ENCODE data around the gene HACL1. TPM values are rescaled to one million over a fixed set of nuclear protein-coding genes. Genes with fewer than 3 reads are reported as not detected.
A peak's percentile ranks its signal among the peaks of the same experiment; 100 is the strongest.

The HACL1 gene
- total RNA-seq, 1 donor from 2014 or later: 13.8 TPM

- Histone ChIP-seq H3K4me3 (no peak overlapping the region), H3K27me3 (no peaks in the 10 kb centered on the region), H3K4me1 (peaks cover 0 to 4% of the 10 kb centered on the region in 2 donors), H3K36me3 (no peaks in the 10 kb centered on the region), H3K27ac (no peak overlapping the region), H3K9me3 (no peaks in the 10 kb centered on the region)
- intact Hi-C loops (cut with DNase I): no loop called here
- peak in 1 of 3 experiments; percentile 14 for TF ChIP-seq CTCF (IDR thresholded peaks at IDR 0.05)
- DNase-seq (ENCODE audit: low spot score in 2 of 2): no peak
Observed at GRCh38 chr3:15527031-15527459, 74.3 kb downstream of the HACL1 start.

GRCh38 chr3:15525790-15526189, 75.6 kb downstream of the HACL1 start:
- intact Hi-C loops (cut with DNase I): no loop called here
- Histone ChIP-seq H3K4me1 (peaks cover 3 to 7% of the 10 kb centered on the region in 2 donors), H3K36me3 (no peaks in the 10 kb centered on the region), H3K27ac (no peak overlapping the region), H3K9me3 (no peaks in the 10 kb centered on the region), H3K27me3 (no peaks in the 10 kb centered on the region), H3K4me3 (no peak overlapping the region)
- TF ChIP-seq CTCF (IDR thresholded peaks at IDR 0.05): no peak
- DNase-seq (ENCODE audit: low spot score in 2 of 2): no peak

- no peak for DNase-seq (ENCODE audit: low spot score in 2 of 2)
- H3K27me3 ChIP-seq: no peaks in the 10 kb centered on the region
- no peaks in the 10 kb centered on the region for H3K36me3 ChIP-seq
- no peaks in the 10 kb centered on the region for H3K9me3 ChIP-seq
- H3K4me1 ChIP-seq: peaks cover 3 to 11% of the 10 kb centered on the region in 2 donors
- no peak overlapping the region for H3K27ac ChIP-seq
- TF ChIP-seq CTCF (IDR thresholded peaks at IDR 0.05): no peak
- no peak overlapping the region for H3K4me3 ChIP-seq
- intact Hi-C loops (cut with DNase I): no loop called here
Observed at GRCh38 chr3:15523660-15524417, 77.5 kb downstream of the HACL1 start.

GRCh38 chr3:15522016-15522415, 79.4 kb downstream of the HACL1 start:
- TF ChIP-seq CTCF (IDR thresholded peaks at IDR 0.05): no peak
- DNase-seq (ENCODE audit: low spot score in 2 of 2): no peak
- Histone ChIP-seq H3K27ac (peak overlapping the region in 1 of 2 donors; percentile 69), H3K4me3 (peak overlapping the region in 1 of 2 donors; percentile 48), H3K9me3 (no peaks in the 10 kb centered on the region), H3K27me3 (no peaks in the 10 kb centered on the region), H3K4me1 (peaks cover 3 to 11% of the 10 kb centered on the region in 2 donors), H3K36me3 (no peaks in the 10 kb centered on the region)
- intact Hi-C loops (cut with DNase I): no loop called here

- H3K27me3 ChIP-seq: no peaks in the 10 kb centered on the region
- no peak for DNase-seq (ENCODE audit: low spot score in 2 of 2)
- H3K4me1 ChIP-seq: peaks cover 3 to 11% of the 10 kb centered on the region in 2 donors
- H3K9me3 ChIP-seq: no peaks in the 10 kb centered on the region
- H3K27ac ChIP-seq: peak within 1 kb of the TSS; percentile 61 to 69
- no peak for TF ChIP-seq CTCF (IDR thresholded peaks at IDR 0.05)
- H3K4me3 ChIP-seq: peak within 1 kb of the TSS; percentile 46 to 48
- H3K36me3 ChIP-seq: no peaks in the 10 kb centered on the region
- intact Hi-C loops (cut with DNase I): no loop called here
Observed at GRCh38 chr3:15521573-15521965, 79.8 kb downstream of the HACL1 start, which contains the start of gene COLQ. COLQ (minus strand) TSS chr3:15521706; CDS start chr3:15521625, 81 bp downstream.

Data from ascending aorta (tissue), 2 donors.